B cell (primary cell): Measurements from ENCODE around the gene SAPCD2.

Experiments used
- CTCF ChIP-seq: fragments of 200-600 bp; IDR thresholded peaks from one replicate; pipeline ENCODE4 v1.8.0; 2022; ENCODE audit warnings: antibody characterized with exemption, mild to moderate bottlenecking
- EZH2 ChIP-seq: IDR thresholded peaks from 2 replicates; pipeline ENCODE4 v1.6.1; 2012; ENCODE audit warnings: borderline replicate concordance, low read depth, mild to moderate bottlenecking, moderate library complexity, low read length; ENCODE audit not compliant: insufficient read depth, poor library complexity, severe bottlenecking

GRCh38 chr9:137085920-137086530 lies 15.7 kb upstream of the SAPCD2 start:
- TF ChIP-seq CTCF (no peak), EZH2 (no peak)
